ENCODE data around the gene LGI1.

The LGI1 gene

GRCh38 chr10:93758508-93758885, 761 bp downstream of the LGI1 start:
- in situ Hi-C loops (cut with HindIII; ENCODE audit: low sequenced_read_pairs): no loop called here
- TF ChIP-seq CTCF (IDR thresholded peaks at IDR 0.05; ENCODE audit: low read depth, low read length, missing control alignments): no peak
- no peak for DNase-seq (ENCODE audit: low read depth)
- no peak overlapping the region for H3K4me3 ChIP-seq (ENCODE audit: low read depth, low read length)

- no peak for TF ChIP-seq CTCF (IDR thresholded peaks at IDR 0.05; ENCODE audit: low read depth, low read length, missing control alignments)
These were observed 1.2 kb downstream of the LGI1 start for GRCh38 chr10:93758891-93759410.

GRCh38 chr10:93760490-93760889, 2.8 kb downstream of the LGI1 start:
- DNase-seq (ENCODE audit: low read depth): no peak
- in situ Hi-C loops (cut with HindIII; ENCODE audit: low sequenced_read_pairs): no loop called here

More at GRCh38 chr10:93758891-93759410, 1.2 kb downstream of the LGI1 start:
- in situ Hi-C loops (cut with HindIII; ENCODE audit: low sequenced_read_pairs): no loop called here
- no peak overlapping the region for H3K4me3 ChIP-seq (ENCODE audit: low read depth, low read length)
- no peak for DNase-seq (ENCODE audit: low read depth)

GRCh38 chr10:93762979-93763391, 5.2 kb downstream of the LGI1 start:
- DNase-seq (ENCODE audit: low read depth): no peak
- H3K4me3 ChIP-seq (ENCODE audit: low read depth, low read length): no peak overlapping the region
- in situ Hi-C loops (cut with HindIII; ENCODE audit: low sequenced_read_pairs): no loop called here
- no peak for TF ChIP-seq CTCF (IDR thresholded peaks at IDR 0.05; ENCODE audit: low read depth, low read length, missing control alignments)

More at GRCh38 chr10:93760490-93760889, 2.8 kb downstream of the LGI1 start:
- TF ChIP-seq CTCF (IDR thresholded peaks at IDR 0.05; ENCODE audit: low read depth, low read length, missing control alignments): no peak
- H3K4me3 ChIP-seq (ENCODE audit: low read depth, low read length): no peak overlapping the region

- no peak overlapping the region for H3K4me3 ChIP-seq (ENCODE audit: low read depth, low read length)
- DNase-seq (ENCODE audit: low read depth): no peak
- in situ Hi-C loops (cut with HindIII; ENCODE audit: low sequenced_read_pairs): no loop called here
- no peak for TF ChIP-seq CTCF (IDR thresholded peaks at IDR 0.05; ENCODE audit: low read depth, low read length, missing control alignments)
These were observed 9.2 kb downstream of the LGI1 start for GRCh38 chr10:93766918-93767317.

GRCh38 chr10:93767724-93768399, 10.1 kb downstream of the LGI1 start:
- in situ Hi-C loops (cut with HindIII; ENCODE audit: low sequenced_read_pairs): no loop called here
- DNase-seq (ENCODE audit: low read depth): no peak
- TF ChIP-seq CTCF (IDR thresholded peaks at IDR 0.05; ENCODE audit: low read depth, low read length, missing control alignments): no peak
- no peak overlapping the region for H3K4me3 ChIP-seq (ENCODE audit: low read depth, low read length)
